ENCODE data around the gene HINFP. TPM values are rescaled to one million over a fixed set of nuclear protein-coding genes. Genes with fewer than 3 reads are reported as not detected.
A peak's percentile ranks its signal among the peaks of the same experiment; 100 is the strongest.

Gene HINFP
- total and polyA plus RNA-seq, 2 experiments from 2014 or later = 12.6 to 29.2 TPM

- Histone ChIP-seq H3K36me3 (ENCODE audit: insufficient read depth) (peaks cover 10% of the 10 kb centered on the region), H3K27ac (ENCODE audit: low read depth) (peak overlapping the region; percentile 76)
- ATAC-seq = no peak
These were observed 29.2 kb upstream of the HINFP start for GRCh38 chr11:119091966-119092879.

GRCh38 chr11:119092880-119093842 is 28.2 kb upstream of the HINFP start:
- Histone ChIP-seq H3K4me3 (peak overlapping the region; percentile 96), H3K27ac (ENCODE audit: low read depth) (peak overlapping the region; percentile 85), H4K20me1 (replicated peaks; ENCODE audit: insufficient read depth) (peaks cover 29% of the 10 kb centered on the region; the same call in 1 of the 2 replicates), H3K4me2 (peak overlapping the region; percentile 100), H3K27me3 (ENCODE audit: insufficient read depth) (no peaks in the 10 kb centered on the region), H3F3A (replicated peaks; ENCODE audit: low read depth) (peaks cover 40% of the 10 kb centered on the region), H3K9me2 (ENCODE audit: insufficient read depth) (no peaks in the 10 kb centered on the region), H3K4me1 (ENCODE audit: insufficient read depth) (peaks cover 14% of the 10 kb centered on the region; the same call in 1 of the 2 replicates), H3K36me3 (ENCODE audit: insufficient read depth) (peaks cover 11% of the 10 kb centered on the region), H2AFZ (no peak overlapping the region), H3K79me2 (replicated peaks; ENCODE audit: insufficient read depth) (peaks cover 34% of the 10 kb centered on the region)
- Mint-ChIP-seq H3K4me1 (peaks cover 10% of the 10 kb centered on the region), H3K36me3 (ENCODE audit: low read depth) (peaks cover 74% of the 10 kb centered on the region), H3K27me3 (ENCODE audit: insufficient read depth, low read depth, poor library complexity) (peaks cover 27% of the 10 kb centered on the region), H3K4me3 (peak overlapping the region; percentile 96), H3K9me3 (no peaks in the 10 kb centered on the region; the same call in 2 of the 3 replicates), H3K27ac (peak overlapping the region; percentile 95)
- DNase-seq (ENCODE audit: low spot score) (no peak), ATAC-seq (no peak)
- TF ChIP-seq POLR2AphosphoS5 (IDR thresholded peaks at IDR 0.05; ENCODE audit: low read depth) = peak; percentile 35; the same call in 1 of the 2 replicates
- no peak for TF ChIP-seq REST (IDR thresholded peaks at IDR 0.05; ENCODE audit: unreplicated experiment)

More at GRCh38 chr11:119091966-119092879, 29.2 kb upstream of the HINFP start:
- Mint-ChIP-seq H3K9me3 (no peaks in the 10 kb centered on the region; the same call in 2 of the 3 replicates), H3K36me3 (ENCODE audit: low read depth) (peaks cover 65% of the 10 kb centered on the region), H3K27me3 (ENCODE audit: insufficient read depth, low read depth, poor library complexity) (peaks cover 28% of the 10 kb centered on the region), H3K4me1 (peaks cover 10% of the 10 kb centered on the region), H3K4me3 (peak overlapping the region; percentile 96), H3K27ac (peak overlapping the region; percentile 56; the same call in 1 of the 2 replicates)
- no peaks in the 10 kb centered on the region for H3K27me3 ChIP-seq (ENCODE audit: insufficient read depth)
- peaks cover 29% of the 10 kb centered on the region; the same call in 1 of the 2 replicates for H4K20me1 ChIP-seq (replicated peaks; ENCODE audit: insufficient read depth)
- H2AFZ ChIP-seq = no peak overlapping the region
- no peaks in the 10 kb centered on the region for H3K9me2 ChIP-seq (ENCODE audit: insufficient read depth)
- H3K79me2 ChIP-seq (replicated peaks; ENCODE audit: insufficient read depth) = peaks cover 34% of the 10 kb centered on the region
- peaks cover 40% of the 10 kb centered on the region for H3F3A ChIP-seq (replicated peaks; ENCODE audit: low read depth)
- H3K4me3 ChIP-seq = peak overlapping the region; percentile 96
- TF ChIP-seq ZNF331 (CRISPR knock-in tag; IDR thresholded peaks at IDR 0.05; ENCODE audit: low read depth) (no peak), CTCF (conservative IDR thresholded peaks at IDR 0.05; ENCODE audit: low read depth in 2 of 2) (no peak)
- peaks cover 14% of the 10 kb centered on the region; the same call in 1 of the 2 replicates for H3K4me1 ChIP-seq (ENCODE audit: insufficient read depth)
- peak overlapping the region; percentile 100 for H3K4me2 ChIP-seq
- no peak for DNase-seq (ENCODE audit: low spot score)
